Vagina (tissue), 2 donors: ENCODE data around the gene CAAP1.

Source experiments
- CTCF ChIP-seq, 3 experiments: fragments of 450-650 bp in 2 of 3; fragments of 200-600 bp in 1 of 3; sonication (generic) in 1 of 3; IDR thresholded peaks; one replicate each; pipeline ENCODE4 v1.5.1; 2017 to 2019; ENCODE audit warnings: antibody characterized with exemption in 3 of 3, mild to moderate bottlenecking in 2 of 3, moderate library complexity in 2 of 3
- POLR2A ChIP-seq, 2 donors: fragments of 450-650 bp; IDR thresholded peaks; one replicate each; pipeline ENCODE4 v1.6.1; 2017; ENCODE audit warnings: antibody characterized with exemption in 2 of 2, mild to moderate bottlenecking in 2 of 2, moderate library complexity in 2 of 2

DNA sequence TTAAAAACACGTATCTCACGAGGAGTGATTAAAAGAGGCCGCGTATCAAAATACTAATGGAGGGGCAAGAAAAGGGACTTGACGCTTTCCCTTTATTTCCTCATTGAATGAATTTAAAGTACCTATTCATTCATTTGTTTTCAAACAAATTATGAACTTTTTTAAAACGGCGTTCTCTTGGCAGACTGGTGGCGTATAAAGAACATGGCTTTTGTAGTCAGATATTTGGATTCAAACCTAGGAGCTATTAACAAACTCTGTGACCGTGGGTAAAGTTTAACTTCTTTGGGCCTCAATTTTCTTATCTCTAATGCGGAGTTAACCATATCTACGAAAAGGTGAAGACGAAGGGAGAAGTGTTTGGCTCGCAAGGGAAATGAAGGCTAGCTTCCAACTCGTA lies 876 bp downstream of the CAAP1 start:
- no peak for TF ChIP-seq POLR2A (IDR thresholded peaks at IDR 0.05)
- TF ChIP-seq CTCF (IDR thresholded peaks at IDR 0.05), result no peak
